ENCODE data around the gene ADGRE2. TPM values are rescaled to one million over a fixed set of nuclear protein-coding genes. Genes with fewer than 3 reads are reported as not detected.
"Not testable (repeated sequence)": the region's sequence is repeated elsewhere in the genome, so short reads cannot be mapped to it uniquely, and the experiment has no call there.

Gene ADGRE2
- total RNA-seq, result 0.26 and 0.38 TPM in 2 replicates

DNA sequence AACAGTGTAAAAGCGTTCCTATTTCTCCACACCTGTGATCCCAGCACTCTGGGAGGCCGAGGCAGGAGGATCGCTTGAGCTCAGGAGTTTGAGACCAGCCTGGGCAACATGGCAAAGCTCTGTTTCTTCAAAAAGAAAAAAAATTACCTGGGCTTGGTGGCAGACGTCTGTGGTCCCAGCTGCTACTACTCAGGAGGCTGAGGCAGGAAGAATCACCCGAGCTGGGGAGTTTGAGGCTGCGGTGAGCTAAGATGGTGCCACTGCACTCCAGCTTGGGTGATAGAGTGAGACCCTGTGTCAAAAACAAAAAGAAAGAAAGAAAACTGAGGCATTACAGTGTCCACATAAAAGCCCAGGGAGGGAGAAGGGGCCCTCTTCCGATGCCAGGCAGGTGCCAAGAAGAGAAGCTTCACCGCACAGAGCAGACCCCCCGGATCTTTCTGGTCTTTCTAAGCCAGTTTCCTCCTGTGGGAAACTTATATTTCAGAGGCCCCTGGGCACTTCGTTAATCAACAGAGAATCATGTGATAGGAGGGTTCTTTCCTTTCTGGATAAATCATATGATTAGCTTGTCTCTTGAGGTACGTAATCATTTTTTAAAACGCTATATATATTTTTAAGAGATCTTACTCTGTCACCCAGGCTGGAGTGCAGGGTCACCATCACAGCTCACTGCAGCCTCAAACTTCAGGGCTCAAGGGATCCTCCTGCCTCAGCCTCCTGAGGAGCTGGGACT, at the start of gene ADGRE2:
Gene ADGRE2, minus strand, starts transcription at position 451 of the 736 bp plus-strand sequence. CDS start 1,804 bp downstream, outside the sequence.
- not testable (repeated sequence) for H3K27me3 ChIP-seq (ENCODE audit: control insufficient read depth, insufficient read depth, low read length); H3K4me3 ChIP-seq (ENCODE audit: low read depth, low read length); FAIRE-seq; H3K36me3 ChIP-seq (ENCODE audit: control insufficient read depth, insufficient read depth, low read length); DNase-seq (ENCODE audit: low read depth)

- FAIRE-seq (no peak), DNase-seq (ENCODE audit: low read depth) (peak; percentile 68)
- TF ChIP-seq, protein P1, sequence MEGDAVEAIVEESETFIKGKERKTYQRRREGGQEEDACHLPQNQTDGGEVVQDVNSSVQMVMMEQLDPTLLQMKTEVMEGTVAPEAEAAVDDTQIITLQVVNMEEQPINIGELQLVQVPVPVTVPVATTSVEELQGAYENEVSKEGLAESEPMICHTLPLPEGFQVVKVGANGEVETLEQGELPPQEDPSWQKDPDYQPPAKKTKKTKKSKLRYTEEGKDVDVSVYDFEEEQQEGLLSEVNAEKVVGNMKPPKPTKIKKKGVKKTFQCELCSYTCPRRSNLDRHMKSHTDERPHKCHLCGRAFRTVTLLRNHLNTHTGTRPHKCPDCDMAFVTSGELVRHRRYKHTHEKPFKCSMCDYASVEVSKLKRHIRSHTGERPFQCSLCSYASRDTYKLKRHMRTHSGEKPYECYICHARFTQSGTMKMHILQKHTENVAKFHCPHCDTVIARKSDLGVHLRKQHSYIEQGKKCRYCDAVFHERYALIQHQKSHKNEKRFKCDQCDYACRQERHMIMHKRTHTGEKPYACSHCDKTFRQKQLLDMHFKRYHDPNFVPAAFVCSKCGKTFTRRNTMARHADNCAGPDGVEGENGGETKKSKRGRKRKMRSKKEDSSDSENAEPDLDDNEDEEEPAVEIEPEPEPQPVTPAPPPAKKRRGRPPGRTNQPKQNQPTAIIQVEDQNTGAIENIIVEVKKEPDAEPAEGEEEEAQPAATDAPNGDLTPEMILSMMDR (IDR thresholded peaks at IDR 0.05; ENCODE audit: insufficient read depth, low read length, severe bottlenecking), result no peak
- Histone ChIP-seq H3K27me3 (ENCODE audit: control insufficient read depth, insufficient read depth, low read length) (no peaks in the 10 kb centered on the region), H3K4me3 (ENCODE audit: low read depth, low read length) (no peak overlapping the region), H3K36me3 (ENCODE audit: control insufficient read depth, insufficient read depth, low read length) (no peaks in the 10 kb centered on the region)
Observed at GRCh38 chr19:14826006-14826405, 47.6 kb upstream of the ADGRE2 start.

DNA sequence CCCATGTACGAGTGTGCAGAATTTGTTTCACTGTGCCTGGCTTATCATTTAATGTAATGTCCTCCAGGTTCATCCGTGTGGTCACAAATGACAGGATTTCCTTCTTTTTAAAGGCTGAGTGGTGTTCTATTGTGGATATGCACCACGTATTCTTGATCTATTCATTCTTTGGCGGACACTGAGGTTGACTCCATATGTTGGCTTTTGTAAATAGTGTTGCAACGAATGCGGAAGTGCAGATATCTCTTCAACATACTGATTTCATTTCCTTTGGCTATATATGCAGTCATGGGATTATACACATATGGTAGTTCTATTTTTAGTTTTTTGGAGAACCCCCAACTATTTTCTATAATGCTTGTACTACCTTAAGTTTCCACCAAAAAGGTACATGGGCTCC, 43.6 kb upstream of the ADGRE2 start:
- Histone ChIP-seq H3K36me3 (ENCODE audit: control insufficient read depth, insufficient read depth, low read length) (no peaks in the 10 kb centered on the region), H3K27me3 (ENCODE audit: control insufficient read depth, insufficient read depth, low read length) (no peaks in the 10 kb centered on the region), H3K4me3 (ENCODE audit: low read depth, low read length) (no peak overlapping the region)
- TF ChIP-seq, protein P1 (IDR thresholded peaks at IDR 0.05; ENCODE audit: insufficient read depth, low read length, severe bottlenecking), result no peak
- no peak for FAIRE-seq
- DNase-seq (ENCODE audit: low read depth), result no peak

GRCh38 chr19:14818588-14818987, 40.2 kb upstream of the ADGRE2 start:
- no peak for DNase-seq (ENCODE audit: low read depth)
- TF ChIP-seq, protein P1 (IDR thresholded peaks at IDR 0.05; ENCODE audit: insufficient read depth, low read length, severe bottlenecking), result no peak
- no peaks in the 10 kb centered on the region for H3K36me3 ChIP-seq (ENCODE audit: control insufficient read depth, insufficient read depth, low read length)
- no peak for FAIRE-seq
- H3K27me3 ChIP-seq (ENCODE audit: control insufficient read depth, insufficient read depth, low read length), result no peaks in the 10 kb centered on the region
- H3K4me3 ChIP-seq (ENCODE audit: low read depth, low read length), result no peak overlapping the region

DNA sequence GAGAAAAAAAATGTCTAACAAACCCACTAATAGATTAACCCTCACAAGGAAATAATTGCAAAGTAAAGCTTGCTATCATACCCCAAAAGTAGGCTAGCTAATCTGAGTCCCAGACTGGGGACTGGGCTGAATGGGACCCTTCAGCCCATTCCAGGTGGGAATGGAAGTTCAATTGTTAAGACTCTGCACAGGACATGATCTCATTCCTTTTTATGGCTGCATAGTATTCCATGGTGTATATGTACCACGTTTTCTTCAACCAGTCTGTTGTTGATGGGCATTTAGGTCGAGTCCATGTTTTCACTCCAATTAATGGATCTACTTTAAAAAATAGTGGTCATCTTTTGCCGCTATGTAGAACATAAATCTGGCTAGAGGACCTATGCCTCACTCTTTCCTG, 38.7 kb upstream of the ADGRE2 start:
- FAIRE-seq, result no peak
- H3K27me3 ChIP-seq (ENCODE audit: control insufficient read depth, insufficient read depth, low read length), result no peaks in the 10 kb centered on the region
- no peaks in the 10 kb centered on the region for H3K36me3 ChIP-seq (ENCODE audit: control insufficient read depth, insufficient read depth, low read length)
- TF ChIP-seq, protein P1 (IDR thresholded peaks at IDR 0.05; ENCODE audit: insufficient read depth, low read length, severe bottlenecking), result no peak
- DNase-seq (ENCODE audit: low read depth), result no peak
- no peak overlapping the region for H3K4me3 ChIP-seq (ENCODE audit: low read depth, low read length)

- Histone ChIP-seq H3K4me3 (ENCODE audit: low read depth, low read length) (no peak overlapping the region), H3K36me3 (ENCODE audit: control insufficient read depth, insufficient read depth, low read length) (no peaks in the 10 kb centered on the region), H3K27me3 (ENCODE audit: control insufficient read depth, insufficient read depth, low read length) (no peaks in the 10 kb centered on the region)
- DNase-seq (ENCODE audit: low read depth) (no peak), FAIRE-seq (no peak)
- TF ChIP-seq, protein P1 (IDR thresholded peaks at IDR 0.05; ENCODE audit: insufficient read depth, low read length, severe bottlenecking), result no peak
Observed at GRCh38 chr19:14814982-14815652, 36.8 kb upstream of the ADGRE2 start.
